Fibroblast of skin of left quadriceps (primary cell): ENCODE data around the gene TTLL10.

ENCODE experiments used
- DNase-seq, 2 experiments: peaks; one replicate each; pipeline ENCODE4 v3.0.0-alpha.2; 2013; ENCODE audit warnings: low read depth in 2 of 2

TTLL10 gene, protein sequence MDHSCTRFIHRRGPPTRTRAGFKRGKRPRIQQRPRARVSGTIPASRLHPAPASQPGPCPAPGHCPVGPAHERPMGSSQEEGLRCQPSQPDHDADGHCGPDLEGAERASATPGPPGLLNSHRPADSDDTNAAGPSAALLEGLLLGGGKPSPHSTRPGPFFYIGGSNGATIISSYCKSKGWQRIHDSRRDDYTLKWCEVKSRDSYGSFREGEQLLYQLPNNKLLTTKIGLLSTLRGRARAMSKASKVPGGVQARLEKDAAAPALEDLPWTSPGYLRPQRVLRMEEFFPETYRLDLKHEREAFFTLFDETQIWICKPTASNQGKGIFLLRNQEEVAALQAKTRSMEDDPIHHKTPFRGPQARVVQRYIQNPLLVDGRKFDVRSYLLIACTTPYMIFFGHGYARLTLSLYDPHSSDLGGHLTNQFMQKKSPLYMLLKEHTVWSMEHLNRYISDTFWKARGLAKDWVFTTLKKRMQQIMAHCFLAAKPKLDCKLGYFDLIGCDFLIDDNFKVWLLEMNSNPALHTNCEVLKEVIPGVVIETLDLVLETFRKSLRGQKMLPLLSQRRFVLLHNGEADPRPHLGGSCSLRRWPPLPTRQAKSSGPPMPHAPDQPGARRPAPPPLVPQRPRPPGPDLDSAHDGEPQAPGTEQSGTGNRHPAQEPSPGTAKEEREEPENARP

GRCh38 chr1:1173793-1174415 is at the start of gene TTLL10:
Gene TTLL10, plus strand, starts transcription at chr1:1173880. Its CDS starts 5,336 bp downstream, at chr1:1179216.
- DNase-seq, result no peak

GRCh38 chr1:1124508-1124785 is 49.2 kb upstream of the TTLL10 start:
- no peak for DNase-seq

DNA sequence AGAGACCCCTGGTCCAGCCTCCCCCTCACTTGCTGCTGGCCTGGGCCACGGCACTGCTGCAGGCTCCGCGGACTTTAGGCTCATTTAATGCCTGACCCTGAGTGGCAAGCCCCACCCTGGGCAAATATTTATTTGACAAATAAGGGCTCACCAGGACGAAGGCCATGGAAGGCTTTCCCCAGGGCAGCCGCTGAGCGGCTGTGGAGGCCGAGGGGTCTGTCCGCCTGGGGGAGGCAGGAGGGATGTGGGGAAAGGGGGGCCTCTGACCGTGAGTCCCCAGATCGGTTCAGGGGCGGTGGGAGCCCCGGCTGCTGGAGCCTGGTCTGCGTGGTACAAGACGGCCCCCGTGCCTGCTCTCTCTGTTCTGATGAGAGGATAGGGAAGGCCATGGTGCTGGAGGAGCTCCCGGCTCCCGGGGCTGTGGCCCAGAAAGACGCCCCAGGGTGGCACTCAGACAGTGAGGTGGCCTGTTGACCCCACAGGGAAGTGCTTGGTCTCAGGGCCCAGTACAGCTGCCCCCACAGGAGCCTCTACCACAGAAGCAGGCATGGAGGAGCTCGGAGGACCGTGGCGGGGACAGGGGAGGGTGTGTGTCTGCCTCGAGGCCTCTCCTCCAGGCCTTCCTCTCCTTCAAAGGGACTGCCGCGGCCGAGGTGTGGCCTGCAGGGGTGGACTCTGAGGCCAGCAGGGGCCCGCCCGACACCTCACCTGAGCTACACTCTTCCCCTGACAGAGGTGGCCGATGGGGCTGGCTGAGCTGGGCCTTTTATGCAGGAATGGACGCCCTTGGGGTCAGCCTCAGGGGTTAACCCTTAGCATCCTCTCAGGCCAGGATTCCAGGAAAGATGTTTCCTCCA is 48.7 kb upstream of the TTLL10 start:
- DNase-seq, result no peak

GRCh38 chr1:1125945-1126344 is 47.7 kb upstream of the TTLL10 start:
- DNase-seq, result no peak

DNA sequence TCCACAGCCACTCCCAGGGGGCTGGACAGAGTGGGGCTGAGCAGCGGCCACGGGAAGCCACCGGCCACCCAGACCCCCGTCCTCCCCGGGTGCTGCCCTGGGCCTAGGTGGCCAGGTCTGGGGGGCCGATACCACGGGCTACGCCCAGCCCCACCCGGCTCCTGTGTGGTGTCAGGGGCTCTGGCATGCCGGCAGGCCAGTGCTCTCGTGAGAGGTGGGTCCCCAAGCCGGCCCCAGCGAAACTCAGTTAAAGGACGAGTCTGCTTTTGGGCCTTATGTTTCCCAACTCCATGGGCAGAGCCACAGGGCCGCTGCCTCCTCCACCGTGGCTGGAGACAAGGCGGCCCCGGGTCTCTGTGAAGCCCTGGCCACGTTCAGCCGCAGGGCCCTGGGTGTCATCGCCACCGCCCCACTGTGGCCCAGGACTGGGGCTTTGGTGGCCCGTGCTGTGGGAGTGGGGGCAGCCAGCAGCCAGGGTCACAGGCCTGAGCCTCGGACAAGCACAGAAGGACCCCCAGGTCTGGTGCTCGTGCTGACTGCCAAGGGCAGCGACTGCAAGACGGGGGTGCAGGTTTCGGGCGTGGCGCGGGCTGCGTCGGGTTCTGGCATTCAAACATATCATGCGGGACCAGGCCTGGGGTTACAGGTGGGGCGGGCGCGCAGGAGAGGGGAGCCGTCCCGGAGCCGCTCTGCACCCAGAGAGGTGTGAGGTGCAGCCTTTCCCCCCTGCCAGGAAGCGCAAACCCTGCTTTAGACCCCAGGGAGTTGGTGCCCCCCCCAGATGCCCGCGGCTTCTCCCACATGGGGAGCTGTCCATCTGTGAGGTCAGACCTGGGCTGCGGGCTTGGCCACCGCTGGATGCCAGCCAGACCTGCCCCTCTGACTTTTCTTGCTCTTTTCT is 45.9 kb upstream of the TTLL10 start:
- no peak for DNase-seq

GRCh38 chr1:1128454-1129139 is 45.1 kb upstream of the TTLL10 start:
- no peak for DNase-seq

DNA sequence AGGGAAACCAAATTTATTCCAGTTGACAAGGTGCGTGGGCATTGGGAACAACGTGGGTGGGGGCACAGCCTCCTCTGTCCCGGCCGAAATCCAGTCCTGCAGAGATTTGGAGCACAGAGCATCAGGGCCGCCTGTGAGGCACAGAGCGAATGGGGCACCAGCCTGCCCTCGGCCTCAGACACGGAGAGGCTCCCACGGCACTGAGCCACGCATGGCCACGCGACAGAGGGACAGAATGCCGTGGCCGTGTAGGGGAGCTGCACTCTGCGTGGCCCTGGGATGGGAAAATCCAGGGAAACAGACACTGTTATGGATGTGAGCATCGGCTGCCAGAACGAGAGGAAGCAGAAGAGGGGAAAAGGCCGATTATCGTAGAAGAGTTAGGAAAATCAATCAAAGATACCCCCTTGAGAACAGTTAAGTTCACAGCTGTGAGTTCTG is 44.3 kb upstream of the TTLL10 start:
- DNase-seq, result no peak

- DNase-seq, result no peak
Observed at GRCh38 chr1:1130206-1131120, 43.2 kb upstream of the TTLL10 start.

DNA sequence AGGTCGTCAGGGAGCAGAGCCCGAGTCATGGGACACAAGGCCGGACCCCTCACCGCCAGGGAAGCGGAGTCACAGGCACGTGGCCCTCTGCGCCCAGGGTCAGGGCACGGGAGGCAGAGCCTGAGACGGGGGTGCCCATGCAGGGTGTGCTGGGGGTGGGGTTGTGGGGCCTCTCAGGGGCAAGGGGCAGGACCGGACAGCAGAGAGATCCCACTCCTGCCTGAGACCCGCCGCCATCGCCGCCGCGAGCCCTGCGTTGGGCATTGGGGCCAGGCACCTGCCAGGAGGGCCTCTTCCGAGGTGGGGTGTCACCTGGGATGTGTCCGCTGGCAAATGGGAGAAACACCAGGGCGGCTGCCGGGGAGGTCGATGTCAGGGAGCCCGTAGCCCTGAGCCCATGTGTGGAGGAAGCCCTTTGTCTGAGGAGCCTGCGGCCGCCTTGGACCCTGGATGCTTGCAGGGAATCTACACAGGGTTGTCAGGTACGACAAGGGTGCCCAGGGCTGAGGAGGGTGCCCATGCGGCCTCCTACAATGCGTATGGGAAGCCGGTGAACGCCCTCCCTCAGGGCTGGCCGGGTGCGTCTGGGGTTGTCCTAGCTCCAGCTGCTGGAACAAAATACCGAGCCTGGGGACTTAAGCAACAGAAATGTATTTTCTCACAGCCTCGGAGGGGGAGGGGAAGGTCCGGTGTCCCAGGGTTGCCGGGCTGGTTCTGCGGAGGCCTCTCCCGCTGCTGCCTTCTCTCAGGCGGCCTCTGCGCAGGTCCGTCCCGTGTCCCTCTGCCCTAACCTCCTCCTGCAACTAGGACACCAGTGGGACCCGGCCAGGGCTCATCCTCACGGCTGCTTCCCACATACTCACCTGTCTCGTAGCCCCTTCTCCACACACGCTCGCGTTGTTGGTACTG is 41.4 kb upstream of the TTLL10 start:
- no peak for DNase-seq

DNA sequence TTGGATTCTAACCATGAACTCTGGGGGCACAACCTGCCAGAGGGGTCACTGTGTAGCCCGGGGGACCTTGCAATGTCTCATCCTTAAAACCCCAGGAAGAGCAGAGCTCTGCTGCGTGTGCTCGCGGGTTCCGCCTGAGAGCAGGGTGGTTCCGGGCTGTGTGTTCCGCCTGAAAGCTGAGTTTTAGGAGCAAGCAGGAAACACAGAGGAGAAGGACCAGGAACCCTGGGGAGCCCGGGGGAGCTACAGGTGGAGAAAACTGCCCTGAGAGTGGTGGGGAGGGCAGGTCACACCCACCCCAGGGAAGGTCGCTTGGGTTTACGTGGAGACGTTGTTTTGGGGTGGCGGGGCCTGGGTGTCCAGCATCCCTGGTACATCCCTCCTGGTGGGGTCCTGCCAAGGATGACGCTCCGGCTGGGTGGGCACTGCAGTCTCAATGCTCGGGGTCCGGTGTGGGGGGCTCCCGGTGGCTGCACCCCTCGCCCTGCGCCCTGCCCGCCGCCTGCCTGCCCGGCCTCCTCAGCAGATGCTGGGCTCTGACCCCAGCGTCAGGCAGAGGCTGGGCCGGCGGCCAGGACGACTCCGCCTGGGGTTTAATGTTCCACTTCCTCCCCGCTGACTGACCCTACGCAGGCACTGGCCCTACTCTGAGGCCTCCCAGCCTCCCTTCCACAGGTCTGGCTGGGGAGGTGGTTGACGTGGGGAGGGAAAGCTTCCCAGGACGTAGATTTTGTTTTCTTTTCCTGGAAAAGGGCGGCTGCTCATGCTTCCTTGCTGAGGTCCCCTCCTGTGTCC is 40.5 kb upstream of the TTLL10 start:
- DNase-seq, result no peak

- DNase-seq, result no peak
Observed at GRCh38 chr1:1134300-1134970, 39.2 kb upstream of the TTLL10 start.

GRCh38 chr1:1135339-1136136 is 38.1 kb upstream of the TTLL10 start:
- no peak for DNase-seq

- DNase-seq, result no peak
Observed at GRCh38 chr1:1136547-1137230, 37.0 kb upstream of the TTLL10 start.

DNA sequence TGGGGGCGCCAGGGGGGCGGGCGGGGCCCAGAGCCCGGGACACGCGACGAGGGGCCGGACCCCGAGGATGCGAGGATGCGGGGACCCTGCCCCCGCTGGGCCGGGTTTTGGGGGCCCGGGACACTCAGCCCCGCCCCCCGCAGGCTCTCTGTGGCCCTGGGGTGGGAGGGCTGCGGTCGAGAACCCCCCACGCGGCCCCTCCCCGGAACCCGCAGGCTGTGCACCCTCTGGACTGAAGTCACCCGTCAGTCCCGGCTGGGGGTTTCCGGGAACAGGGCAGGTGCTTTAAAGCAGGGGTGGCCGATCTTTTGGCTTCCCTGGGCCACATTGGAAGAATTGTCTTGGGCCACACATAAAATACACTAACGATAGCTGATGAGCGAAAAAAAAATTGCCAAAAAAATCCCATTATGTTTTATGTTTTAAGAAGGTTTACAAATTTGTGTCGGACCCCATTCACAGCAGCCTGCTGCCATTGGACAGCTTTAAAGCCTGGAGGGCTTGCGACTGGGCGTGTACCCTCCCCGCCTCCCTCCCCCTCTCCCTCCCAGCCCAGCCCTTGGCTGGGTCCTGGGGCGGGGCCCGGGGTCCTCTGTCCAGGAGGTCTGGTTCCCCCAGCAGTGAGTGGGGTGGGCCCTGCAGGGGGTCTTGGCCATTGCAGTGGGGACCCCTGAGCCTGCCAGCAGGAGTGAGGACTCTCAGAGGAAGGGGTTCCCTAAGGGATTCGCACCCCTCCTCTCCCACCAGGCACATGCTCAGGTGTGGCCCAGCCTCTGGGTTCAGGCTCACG is 36.2 kb upstream of the TTLL10 start:
- DNase-seq, result no peak

DNA sequence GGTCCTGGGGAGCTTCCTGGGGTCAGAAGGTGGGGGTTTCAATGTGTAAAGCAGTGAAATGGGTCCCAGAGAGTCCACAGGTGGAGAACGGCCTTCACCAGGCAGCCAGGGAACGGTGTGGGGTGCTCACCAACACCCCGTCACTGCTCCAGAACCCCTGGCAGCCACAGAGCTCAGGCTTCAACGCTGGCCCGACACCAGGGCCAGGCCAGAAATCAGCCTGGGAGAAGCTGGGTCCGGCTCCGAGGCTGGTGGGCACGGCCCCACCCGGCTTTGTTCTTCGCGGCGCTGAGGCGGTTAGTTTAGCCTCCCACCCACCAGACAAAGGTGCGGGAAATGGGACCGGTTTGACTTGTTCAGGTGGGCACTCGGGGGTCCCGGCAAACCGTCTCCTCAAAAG is 33.0 kb upstream of the TTLL10 start:
- DNase-seq, result no peak
